ENCODE measurements around the gene ROBO1.

ROBO1 gene

DNA sequence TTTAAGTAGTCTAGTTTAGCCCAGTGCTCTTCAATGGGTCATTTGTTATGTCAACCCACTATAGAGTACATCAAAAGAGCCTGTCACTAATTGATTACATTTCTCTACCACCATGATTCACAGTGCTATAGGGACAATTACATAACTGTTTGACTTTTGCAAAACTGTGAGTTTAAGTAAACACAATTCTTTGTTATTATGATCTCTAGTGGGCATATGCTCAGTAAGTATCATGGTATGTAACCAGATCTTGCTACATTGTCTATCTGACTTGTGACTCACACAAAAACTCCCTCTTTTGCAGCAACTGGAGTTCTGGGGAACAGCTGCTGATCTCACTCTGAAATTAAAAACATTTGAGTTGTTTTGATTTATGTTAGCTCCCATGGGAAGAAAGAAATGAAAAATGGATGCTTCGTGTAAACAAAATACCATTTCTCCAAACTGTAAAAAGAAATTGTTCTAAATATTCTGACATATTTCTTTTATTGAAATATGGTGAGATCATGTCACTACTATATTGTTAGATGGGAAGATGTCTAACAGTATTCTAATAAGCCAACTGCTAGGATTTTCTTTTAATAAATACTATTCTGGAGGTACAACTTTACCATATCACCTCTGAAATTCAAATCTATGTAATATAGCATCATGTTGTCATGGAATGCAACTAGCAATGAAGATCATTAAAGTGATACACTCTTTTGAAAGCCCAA, 470.4 kb downstream of the ROBO1 start:
- no peak for DNase-seq

DNA sequence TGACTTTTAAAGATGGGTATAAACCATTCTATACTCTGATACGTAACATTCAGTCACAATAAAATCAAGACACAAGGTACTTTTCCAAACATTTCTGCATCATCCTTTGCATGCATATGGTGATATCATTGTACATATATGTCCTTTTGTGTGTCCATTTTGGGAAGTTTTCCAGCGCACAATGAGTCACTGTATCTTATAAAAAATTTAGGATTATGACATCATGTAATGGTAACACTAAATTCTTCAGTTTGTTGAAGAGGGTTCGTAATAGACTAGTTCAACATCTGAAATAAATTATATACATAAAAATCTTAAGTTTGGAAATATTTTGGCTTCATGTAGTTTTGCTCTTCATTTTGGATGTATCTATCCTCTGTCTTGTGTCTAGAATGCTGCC, 480.9 kb downstream of the ROBO1 start:
- no peak for DNase-seq

DNA sequence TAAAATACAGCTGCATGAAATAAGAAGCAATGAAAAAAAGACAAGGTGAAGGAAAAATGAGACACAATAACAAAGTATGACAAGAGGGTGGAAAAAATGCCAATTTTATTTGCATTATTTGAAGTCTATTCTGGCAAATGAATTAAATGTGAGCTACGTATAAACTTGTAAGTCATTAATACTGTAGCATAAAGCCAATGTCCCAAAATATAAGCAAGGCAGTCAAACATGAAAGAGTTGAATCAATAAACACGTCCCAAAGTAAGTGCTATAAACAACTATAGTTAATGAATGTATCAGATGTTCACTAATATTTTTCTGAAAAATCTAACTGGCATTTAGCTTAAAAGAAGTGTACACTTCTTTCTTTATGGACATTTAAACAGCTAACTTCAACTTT, 481.9 kb downstream of the ROBO1 start:
- no peak for DNase-seq

DNA sequence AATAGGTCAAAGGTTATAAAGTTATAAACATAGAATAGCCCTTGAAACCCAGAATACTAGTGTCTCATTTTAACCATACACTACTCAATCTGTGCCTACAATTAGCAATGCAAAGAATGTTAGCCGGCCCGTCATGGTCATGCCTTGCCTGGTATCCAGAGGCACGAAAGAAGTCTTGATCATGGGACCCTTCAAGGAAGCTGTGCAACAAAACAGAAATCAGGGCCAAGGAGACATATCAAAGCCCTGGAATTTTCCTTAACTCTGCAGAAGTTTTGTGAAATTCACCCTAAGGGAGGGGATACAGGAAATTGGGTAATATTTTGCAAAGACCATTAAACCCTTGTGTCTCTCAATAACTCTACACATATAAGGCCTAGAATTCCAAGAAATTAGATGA, 482.4 kb downstream of the ROBO1 start:
- no peak for DNase-seq

DNA sequence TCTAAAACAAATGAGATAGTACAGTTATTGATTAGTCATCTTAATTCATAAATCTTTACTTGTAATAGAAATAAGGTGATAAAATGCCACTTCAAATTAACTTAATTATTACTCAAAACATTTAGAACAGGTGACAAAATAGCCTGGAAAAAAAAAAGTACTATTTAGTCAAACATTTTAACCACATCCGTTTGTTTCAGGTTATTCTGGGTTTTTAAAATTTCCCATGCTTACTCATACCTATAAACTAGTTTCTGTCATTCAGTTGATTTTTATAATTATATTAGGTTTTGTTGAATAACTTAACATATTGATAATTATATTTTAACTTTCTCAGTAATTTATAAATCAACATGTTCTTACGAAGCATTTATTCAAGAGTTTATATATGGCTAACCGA, 483.0 kb downstream of the ROBO1 start:
- no peak for DNase-seq

DNA sequence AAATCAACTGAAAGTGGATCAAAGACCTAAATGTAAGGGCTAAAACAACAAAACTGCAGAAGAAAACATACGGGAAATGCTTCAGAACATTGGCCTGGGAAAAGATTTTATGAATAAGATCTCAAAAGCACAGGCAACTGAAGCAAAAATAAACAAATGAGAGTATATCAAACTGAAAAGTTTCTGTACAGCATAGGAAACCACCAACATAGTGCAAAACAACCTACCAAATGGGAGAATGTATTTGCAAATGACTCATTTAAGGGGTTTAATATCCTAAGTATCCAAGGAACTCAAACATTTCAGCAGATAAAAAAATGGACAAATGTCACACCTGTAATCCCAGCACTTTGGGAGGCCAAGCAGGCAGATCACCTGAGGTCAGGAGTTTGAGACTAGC, 489.1 kb downstream of the ROBO1 start:
- no peak for DNase-seq

DNA sequence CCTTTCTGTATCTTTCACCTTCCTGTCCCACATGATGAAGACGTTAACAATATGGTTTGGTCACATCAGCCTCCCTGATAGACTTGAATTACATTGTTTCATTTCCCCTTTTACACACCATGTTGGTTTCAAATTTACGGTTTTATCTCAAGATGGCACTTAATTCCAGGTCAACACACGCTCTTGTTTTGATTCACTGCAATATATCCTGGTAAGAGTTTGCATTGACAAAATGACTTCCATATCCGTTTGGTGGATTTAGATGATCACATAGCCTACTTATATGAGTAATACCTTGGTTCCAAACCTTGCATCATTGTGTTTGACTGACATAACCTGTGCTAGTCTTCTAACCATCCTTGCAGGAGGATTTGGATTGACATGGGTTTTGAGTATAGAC, 499.4 kb downstream of the ROBO1 start:
- DNase-seq = no peak

DNA sequence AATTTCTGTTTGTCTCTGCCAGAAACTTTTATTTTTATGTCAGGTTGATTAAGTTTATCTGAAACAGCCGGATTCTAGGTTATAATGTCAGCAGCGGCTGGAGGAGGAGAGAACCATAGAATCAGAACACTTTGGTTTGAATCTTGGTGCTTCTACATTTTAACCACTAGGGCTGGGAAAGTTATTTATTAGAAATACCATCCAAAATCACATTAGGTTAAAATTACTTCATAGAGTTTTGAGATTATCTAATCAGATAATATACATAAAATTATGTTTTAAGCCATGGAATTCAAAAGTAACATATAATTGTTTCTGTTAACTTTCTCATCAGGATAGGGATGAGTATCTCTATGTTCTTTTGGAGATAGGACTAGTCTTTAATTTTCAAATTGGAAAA, 502.9 kb downstream of the ROBO1 start:
- DNase-seq = no peak

DNA sequence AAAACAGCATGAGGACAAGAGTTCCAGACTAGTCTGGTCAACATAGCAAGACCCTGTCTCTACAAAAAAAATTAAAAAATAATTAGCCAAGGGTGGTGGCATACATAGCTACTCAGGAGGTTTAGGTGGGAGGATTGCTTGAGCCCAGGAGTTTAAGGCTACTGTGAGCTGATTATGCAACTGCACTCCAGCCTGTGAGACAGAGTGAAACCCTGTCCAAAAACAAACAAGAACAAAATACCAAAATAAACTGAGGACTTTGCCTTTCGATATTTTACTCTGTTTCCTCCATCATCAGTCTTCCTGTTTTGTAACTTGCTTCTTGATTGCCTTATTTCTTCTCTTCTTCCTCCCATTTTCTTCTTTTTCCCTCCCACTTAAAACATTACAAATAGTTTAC, 504.4 kb downstream of the ROBO1 start:
- DNase-seq = no peak

DNA sequence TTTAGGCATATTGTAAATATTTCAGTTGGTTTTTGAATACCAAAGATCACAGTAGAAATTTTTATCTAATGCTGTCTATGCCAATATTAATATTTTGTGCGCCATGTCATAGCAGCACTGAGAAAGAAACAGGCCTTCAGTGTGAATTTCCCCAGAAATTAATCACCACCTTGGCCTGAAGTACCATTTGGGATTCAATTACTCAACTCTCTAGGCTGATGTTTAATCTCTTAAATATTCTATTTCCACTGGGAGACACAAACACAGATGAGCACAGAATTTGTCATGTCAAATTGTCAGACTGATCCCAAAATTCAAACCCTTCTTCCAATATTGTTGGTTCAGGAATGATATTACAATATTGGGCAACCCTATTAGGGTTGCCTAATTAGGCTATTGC, 509.3 kb downstream of the ROBO1 start:
- no peak for DNase-seq

DNA sequence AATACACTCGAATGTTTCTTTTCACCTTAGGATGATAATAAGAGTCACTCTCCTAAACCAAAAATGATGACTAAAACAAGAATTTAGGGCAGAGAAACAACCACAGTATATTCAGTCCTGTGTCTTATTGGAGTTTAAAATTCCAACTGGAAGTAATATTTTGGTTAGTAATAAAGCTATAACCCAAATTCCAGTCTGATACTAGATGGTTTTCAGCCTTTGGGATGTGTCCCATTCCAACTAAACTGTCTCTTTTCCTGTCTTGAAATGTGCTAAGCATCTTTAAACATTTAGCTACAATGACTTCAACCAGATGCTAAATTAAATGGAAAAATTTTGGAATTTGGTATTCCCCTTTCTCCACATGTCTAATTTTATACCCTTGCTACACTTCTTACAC, 510.0 kb downstream of the ROBO1 start:
- no peak for DNase-seq

DNA sequence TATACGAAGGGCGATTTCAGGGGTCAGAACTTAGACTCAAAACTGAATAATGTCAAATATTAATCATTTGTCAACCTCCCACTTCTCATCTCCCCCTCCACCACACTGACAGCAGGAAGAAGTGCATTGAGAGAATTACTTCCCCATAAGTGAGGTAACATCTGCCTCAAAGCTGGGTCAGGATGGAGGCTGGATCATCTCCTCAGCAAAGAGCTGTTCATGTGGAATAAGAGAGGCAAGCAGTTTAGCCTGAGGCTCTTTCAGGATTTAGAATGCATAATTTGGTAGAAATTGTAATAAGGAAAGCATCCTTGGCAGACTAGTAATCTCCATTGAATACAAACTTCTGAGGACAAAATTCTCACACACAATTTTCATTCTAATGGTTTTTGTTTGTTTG, 512.1 kb downstream of the ROBO1 start:
- DNase-seq = no peak

DNA sequence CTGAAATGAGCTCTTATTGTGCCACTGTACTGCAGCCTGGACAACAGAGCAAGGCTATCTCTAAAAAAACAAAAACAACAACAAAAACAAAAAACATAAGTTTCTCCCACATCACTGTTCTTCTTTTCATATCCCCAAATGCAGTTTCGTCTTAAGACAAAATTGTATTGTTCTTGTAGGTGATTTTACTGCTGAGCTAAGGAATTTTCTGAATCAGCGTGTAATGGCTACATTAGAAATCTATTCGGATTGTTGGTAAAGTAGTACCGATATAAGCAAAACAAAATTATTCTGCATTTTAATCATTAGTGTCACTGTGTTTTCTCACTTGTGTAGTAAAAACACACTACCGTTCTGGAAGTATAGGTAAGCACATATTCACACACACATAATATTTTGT, 512.5 kb downstream of the ROBO1 start:
- no peak for DNase-seq

DNA sequence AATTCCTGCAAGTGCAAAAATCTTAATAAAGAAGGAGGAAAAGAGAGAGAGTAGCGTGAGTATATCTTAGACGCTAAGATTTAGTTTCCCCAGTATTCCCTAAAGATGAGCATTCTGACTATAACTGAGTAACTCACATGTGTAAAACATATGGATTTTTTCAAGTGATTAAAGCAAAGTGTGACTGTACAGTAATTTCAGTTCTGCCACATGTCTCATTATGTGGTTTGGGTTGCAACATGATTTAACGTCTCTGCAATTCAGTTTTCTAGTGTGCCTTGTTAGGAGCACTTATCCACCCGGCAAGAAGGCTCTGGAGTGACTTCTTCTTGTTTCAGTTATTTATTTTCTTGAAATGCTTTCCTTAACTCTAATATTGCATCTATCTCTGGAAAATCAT, 514.1 kb downstream of the ROBO1 start:
- no peak for DNase-seq

DNA sequence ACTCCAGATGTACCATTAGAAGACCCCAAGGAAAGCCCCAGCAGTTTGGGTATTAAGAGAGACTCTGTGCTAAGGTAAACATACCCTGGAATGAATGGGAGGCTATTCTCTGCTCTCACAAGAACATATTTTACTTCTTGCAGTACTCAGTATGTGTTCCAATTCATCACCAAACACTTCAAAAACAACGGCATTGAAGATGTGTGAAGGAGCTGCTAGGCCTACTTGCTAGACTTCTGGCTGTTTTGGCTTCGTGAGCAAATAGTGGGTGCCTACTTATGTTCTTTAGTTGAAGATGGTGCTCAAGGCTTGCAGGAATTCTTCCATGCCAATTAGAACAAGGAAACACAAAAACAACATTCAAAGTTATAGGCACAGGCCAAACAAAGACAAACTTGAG, 514.5 kb downstream of the ROBO1 start:
- DNase-seq = no peak

DNA sequence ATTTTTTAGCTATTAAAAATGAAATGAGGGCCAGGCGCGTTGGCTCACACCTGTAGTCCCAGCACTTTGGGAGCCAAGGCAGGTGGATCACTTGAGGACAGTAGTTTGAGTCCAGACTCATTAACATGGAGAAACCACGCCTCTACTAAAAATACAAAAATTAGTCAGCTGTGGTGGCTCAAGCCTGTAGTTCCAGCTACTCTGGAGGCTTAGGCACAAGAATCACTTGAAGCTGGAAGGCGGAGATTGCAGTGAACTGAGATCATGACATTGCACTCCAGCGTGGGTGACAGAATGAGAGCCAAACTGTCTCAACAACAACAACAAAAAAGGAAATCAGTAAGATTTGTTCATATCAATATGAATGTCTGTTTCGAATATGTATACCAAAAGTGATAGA, 517.1 kb downstream of the ROBO1 start:
- DNase-seq = no peak

DNA sequence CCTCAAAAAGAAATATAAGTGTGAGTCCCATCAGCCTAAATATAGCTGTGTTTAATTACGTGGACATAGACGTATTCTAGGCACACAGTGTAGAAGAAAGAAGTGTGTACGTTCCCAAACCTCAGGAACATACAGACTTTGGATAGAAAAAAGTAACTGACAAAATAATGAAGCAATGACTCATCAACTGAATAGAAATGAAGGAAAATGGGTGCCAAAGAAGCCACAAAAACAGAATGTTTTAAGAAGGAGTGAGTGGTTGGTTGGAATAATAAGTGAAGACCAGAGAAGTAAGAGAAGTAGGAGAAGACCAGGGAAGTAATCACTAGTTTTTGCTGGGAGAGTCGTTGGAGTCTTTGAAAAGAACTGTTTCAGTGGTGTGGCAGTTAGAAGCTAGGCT, 518.1 kb downstream of the ROBO1 start:
- DNase-seq = no peak

DNA sequence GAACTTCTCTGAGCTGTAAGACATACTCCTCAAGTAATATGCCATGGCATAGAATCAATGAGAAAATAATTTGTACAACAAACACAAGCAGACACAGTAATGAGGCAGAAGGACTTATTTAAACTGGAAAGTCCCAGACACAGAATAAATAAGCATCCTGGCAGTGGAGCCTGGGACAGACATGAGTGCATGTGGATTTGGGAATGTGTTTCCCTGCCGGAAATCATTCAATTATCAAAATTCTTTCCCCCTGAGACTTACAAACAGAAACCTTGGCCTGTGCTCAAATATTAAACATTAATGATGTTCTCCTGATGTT, 520.1 kb downstream of the ROBO1 start:
- no peak for DNase-seq

DNA sequence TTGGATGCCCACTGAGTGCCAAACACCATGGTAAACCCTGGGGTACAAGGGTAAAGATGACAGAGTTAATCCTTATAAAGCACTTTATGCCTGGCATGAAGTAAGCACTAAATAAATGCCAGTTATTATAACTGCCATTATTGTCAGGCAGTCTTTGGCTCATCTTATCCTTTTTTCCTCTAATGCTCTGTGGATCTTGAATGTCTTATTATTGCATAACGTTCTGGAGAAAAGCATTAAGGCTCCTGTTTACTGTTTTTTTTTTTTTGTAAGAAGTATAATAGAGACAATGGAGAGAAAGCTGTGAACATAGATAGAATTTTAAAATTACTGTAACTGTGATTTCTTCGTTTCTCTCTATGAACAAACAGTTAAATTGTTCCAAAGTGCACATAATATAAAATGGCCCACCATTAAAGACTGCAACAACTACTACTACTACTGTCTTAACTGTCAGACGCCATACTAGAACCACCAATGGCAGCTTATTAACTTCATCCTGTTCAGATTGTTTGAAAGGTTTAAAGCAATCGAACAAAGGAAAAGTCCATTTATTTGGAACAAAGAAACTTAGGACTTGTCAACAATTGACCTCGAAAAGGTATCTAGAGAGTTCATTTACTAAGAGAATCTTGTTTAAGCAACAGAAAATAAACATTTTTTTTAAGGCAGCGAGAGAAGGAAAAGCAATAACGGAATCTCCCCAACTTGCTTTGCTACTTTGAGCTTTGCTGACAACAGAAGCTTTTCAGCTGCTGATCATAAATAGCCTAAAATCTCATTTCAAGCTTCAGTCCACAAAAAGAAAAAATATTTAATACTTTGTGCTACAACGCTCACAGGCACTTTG, 520.7 kb downstream of the ROBO1 start:
- no peak for DNase-seq

DNA sequence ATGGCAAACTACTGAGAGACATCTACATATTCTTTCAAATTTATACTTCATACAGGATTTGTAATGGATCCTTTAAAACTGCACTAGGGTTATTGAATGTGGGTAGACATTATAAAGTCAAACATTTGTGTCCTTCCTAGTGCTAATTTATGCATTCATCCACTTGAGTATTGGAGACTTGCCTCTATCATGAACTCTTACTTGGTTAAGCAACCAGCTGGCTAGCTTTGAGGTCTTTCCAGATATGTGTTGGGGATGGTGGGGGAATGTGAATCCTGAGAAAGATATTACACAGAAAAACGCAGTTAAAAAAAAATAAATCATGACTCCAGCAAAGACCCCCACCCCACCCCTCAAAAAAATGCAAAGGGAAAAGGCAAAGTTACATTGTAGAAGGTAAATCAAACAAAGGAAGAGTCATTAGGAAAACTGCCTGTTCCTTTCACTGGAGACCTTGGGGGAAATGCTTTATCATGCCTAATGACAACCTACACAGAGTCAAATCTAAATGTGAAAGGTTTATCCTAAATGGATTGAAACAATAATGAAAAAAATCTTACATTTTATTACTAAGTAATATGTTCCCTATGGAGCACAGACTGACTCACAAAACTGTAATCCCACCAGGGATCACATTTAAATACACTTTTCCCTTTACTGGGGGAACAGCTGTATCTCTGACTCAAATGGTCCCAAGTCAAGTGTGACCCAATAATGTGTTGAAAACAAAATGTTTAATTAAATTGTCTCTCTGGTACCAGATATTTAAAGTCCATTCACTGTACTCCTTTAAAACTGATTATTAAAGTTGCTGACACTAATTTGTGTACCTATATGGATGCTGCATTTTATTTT, 522.3 kb downstream of the ROBO1 start:
- no peak for DNase-seq

DNA sequence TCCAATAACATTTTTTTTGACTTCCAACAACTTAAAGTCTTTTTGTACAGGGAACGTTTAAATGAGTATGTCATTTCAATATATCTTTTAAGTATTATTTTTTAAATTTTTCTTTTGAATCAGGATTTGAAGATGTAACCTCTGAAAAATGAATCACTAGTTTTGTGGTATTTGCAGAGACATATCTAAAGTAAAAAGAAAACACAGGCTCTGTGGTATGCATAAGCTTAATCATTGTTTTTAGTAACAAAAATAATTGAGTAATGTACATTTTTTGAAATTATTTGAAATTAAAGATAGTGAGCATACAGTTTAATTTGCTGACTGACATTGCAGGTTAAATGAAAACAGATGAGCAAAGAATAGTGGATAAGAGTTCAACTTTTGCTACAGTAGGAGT, 531.3 kb downstream of the ROBO1 start:
- no peak for DNase-seq

DNA sequence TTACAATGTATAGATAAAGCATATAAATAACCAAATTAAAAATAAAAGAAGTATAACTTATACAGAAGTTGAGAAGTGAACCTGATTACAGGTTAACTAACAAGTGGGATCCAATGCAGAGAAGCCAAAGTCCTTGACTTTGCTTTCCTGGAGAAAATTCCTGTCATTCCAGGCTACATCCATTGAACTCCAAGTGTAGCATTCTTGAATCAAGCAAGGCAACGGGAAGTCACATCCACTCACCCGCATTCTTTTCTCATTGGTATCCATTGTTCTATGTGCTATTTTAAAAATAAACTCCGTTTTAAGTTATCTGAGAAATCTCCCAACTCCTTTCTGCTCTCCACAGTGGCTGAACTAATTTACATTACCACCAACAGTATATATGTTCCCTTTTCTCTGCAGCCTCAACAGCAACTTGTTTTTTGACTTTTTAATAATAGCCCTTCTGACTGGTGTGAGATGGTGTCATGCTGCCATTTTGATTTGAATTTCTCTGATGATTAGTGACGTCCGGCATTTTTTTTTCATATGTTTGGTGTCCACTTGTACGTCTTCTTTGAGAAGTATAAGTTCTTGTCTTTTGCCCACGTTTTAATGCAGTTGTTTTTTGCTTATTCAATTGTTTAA, 534.3 kb downstream of the ROBO1 start:
- DNase-seq = no peak

DNA sequence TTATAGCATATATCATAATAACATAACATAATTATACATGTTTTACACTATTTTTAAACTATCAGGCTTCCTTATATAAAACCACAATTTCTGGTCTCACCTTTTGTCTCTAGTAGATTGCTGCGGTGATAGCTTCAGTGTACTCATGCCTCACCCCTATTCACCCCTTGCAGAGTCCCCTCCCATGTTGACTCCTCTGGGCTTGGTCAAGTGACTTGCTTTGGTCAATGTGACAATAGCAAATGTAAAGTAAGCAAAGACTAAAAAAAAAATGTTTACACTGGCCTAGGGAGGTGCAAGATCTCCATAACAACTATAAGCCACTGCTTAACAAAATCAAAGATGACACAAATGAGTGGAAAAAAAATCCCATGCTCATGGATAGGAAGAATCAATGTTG, 537.5 kb downstream of the ROBO1 start:
- DNase-seq = no peak

Measured in activated effector memory CD4-positive, alpha-beta T cell treated with anti-CD3 and anti-CD28 coated beads, Interleukin-2, amount 50 U/mL, for 16 hours (primary cell).